ENCODE measurements around the gene PARD6A.
"Not testable (repeated sequence)": the region's sequence is repeated elsewhere in the genome, so short reads cannot be mapped to it uniquely, and the experiment has no call there.

The PARD6A gene

GRCh38 chr16:67678354-67679023, 17.7 kb downstream of the PARD6A start:
- FAIRE-seq: no peak
- no peak for DNase-seq (ENCODE audit: insufficient read length)
- TF ChIP-seq POLR2AphosphoS5 (IDR thresholded peaks at IDR 0.05; ENCODE audit: low read depth, low read length): no peak
- no peak for TF ChIP-seq TAF1 (IDR thresholded peaks at IDR 0.05; ENCODE audit: borderline replicate concordance, low read depth, low read length)
- TF ChIP-seq POLR2A (IDR thresholded peaks at IDR 0.05; ENCODE audit: low read depth, low read length): no peak

GRCh38 chr16:67679935-67680897, 19.5 kb downstream of the PARD6A start:
- FAIRE-seq (no peak), DNase-seq (ENCODE audit: insufficient read length) (no peak)
- TF ChIP-seq POLR2A (IDR thresholded peaks at IDR 0.05; ENCODE audit: low read depth, low read length) (no peak), TAF1 (IDR thresholded peaks at IDR 0.05; ENCODE audit: borderline replicate concordance, low read depth, low read length) (no peak), POLR2AphosphoS5 (IDR thresholded peaks at IDR 0.05; ENCODE audit: low read depth, low read length) (no peak)

- TF ChIP-seq POLR2AphosphoS5 (IDR thresholded peaks at IDR 0.05; ENCODE audit: low read depth, low read length) (no peak), POLR2A (IDR thresholded peaks at IDR 0.05; ENCODE audit: low read depth, low read length) (no peak), TAF1 (IDR thresholded peaks at IDR 0.05; ENCODE audit: borderline replicate concordance, low read depth, low read length) (no peak)
- FAIRE-seq: no peak
- no peak for DNase-seq (ENCODE audit: insufficient read length)
Measured at GRCh38 chr16:67683767-67684166, 23.0 kb downstream of the PARD6A start.

- FAIRE-seq (no peak), DNase-seq (ENCODE audit: insufficient read length) (no peak)
- TF ChIP-seq TAF1 (IDR thresholded peaks at IDR 0.05; ENCODE audit: borderline replicate concordance, low read depth, low read length): no peak
- no peak for TF ChIP-seq POLR2AphosphoS5 (IDR thresholded peaks at IDR 0.05; ENCODE audit: low read depth, low read length)
- TF ChIP-seq POLR2A (IDR thresholded peaks at IDR 0.05; ENCODE audit: low read depth, low read length): no peak
Measured at GRCh38 chr16:67685388-67686112, 24.8 kb downstream of the PARD6A start.

- not testable (repeated sequence) for FAIRE-seq; DNase-seq (ENCODE audit: insufficient read length)
Measured at GRCh38 chr16:67693517-67694285, 32.9 kb downstream of the PARD6A start.

- FAIRE-seq: no peak
- TF ChIP-seq TAF1 (IDR thresholded peaks at IDR 0.05; ENCODE audit: borderline replicate concordance, low read depth, low read length): no peak
- TF ChIP-seq POLR2AphosphoS5 (IDR thresholded peaks at IDR 0.05; ENCODE audit: low read depth, low read length): no peak
- TF ChIP-seq POLR2A (IDR thresholded peaks at IDR 0.05; ENCODE audit: low read depth, low read length): no peak
- DNase-seq (ENCODE audit: insufficient read length): no peak
Measured at GRCh38 chr16:67694611-67695010, 33.9 kb downstream of the PARD6A start.

- FAIRE-seq (no peak), DNase-seq (ENCODE audit: insufficient read length) (no peak)
- TF ChIP-seq POLR2A (IDR thresholded peaks at IDR 0.05; ENCODE audit: low read depth, low read length): no peak
- no peak for TF ChIP-seq POLR2AphosphoS5 (IDR thresholded peaks at IDR 0.05; ENCODE audit: low read depth, low read length)
- no peak for TF ChIP-seq TAF1 (IDR thresholded peaks at IDR 0.05; ENCODE audit: borderline replicate concordance, low read depth, low read length)
Measured at GRCh38 chr16:67697422-67698185, 36.8 kb downstream of the PARD6A start.

GRCh38 chr16:67699265-67699664, 38.5 kb downstream of the PARD6A start:
- FAIRE-seq (no peak), DNase-seq (ENCODE audit: insufficient read length) (no peak)
- TF ChIP-seq POLR2A (IDR thresholded peaks at IDR 0.05; ENCODE audit: low read depth, low read length): no peak
- no peak for TF ChIP-seq TAF1 (IDR thresholded peaks at IDR 0.05; ENCODE audit: borderline replicate concordance, low read depth, low read length)
- no peak for TF ChIP-seq POLR2AphosphoS5 (IDR thresholded peaks at IDR 0.05; ENCODE audit: low read depth, low read length)

GRCh38 chr16:67701420-67701819, 40.7 kb downstream of the PARD6A start:
- DNase-seq (ENCODE audit: insufficient read length) (no peak), FAIRE-seq (no peak)
- TF ChIP-seq POLR2AphosphoS5 (IDR thresholded peaks at IDR 0.05; ENCODE audit: low read depth, low read length): no peak
- no peak for TF ChIP-seq TAF1 (IDR thresholded peaks at IDR 0.05; ENCODE audit: borderline replicate concordance, low read depth, low read length)
- no peak for TF ChIP-seq POLR2A (IDR thresholded peaks at IDR 0.05; ENCODE audit: low read depth, low read length)

GRCh38 chr16:67702130-67702529, 41.4 kb downstream of the PARD6A start:
- TF ChIP-seq POLR2A (IDR thresholded peaks at IDR 0.05; ENCODE audit: low read depth, low read length) (no peak), TAF1 (IDR thresholded peaks at IDR 0.05; ENCODE audit: borderline replicate concordance, low read depth, low read length) (no peak), POLR2AphosphoS5 (IDR thresholded peaks at IDR 0.05; ENCODE audit: low read depth, low read length) (no peak)
- no peak for DNase-seq (ENCODE audit: insufficient read length)
- no peak for FAIRE-seq

Measured in GM12892 (cell line).